Stimulated activated CD4-positive, alpha-beta T cell treated with anti-CD3 and anti-CD28 coated beads, Interleukin-2, amount 100 ng/mL, for 48 hours (primary cell): ENCODE results near the gene PPP1R1A.

ENCODE experiments used
- DNase-seq, 2 donors: peaks; one replicate each; pipeline ENCODE4 v3.0.0-alpha.2; 2020

Gene PPP1R1A

DNA sequence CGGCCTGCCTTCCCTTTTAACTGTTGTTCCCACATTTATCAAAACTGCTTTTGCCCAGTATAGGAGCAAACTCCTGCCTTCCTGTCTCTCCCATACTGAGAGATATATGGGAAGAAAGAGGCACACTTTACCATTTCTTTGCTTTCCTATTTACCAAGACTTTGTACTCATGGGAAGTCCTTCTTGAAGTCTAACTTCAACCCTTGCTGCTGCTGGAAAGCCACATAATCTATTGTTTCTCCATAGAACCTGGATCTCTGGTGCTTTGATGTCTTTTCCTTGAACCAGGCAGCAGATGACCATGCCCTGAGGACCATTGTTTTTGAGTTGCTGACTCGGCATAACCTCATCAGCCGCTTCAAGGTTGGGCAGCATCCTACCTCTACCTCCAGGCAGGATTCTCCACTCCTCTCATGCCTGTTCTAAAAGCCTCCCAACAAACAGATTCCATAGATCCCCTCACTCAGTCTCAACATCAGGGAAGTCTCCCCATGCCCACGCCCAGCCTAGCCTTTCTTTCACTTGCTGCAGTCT, 18.4 kb downstream of the PPP1R1A start:
- no peak for DNase-seq

GRCh38 chr12:54569072-54569471, 19.4 kb downstream of the PPP1R1A start:
- no peak for DNase-seq

- no peak for DNase-seq
Measured at GRCh38 chr12:54566792-54567191, 21.7 kb downstream of the PPP1R1A start.

- no peak for DNase-seq
Measured at GRCh38 chr12:54565986-54566544, 22.4 kb downstream of the PPP1R1A start.

- no peak for DNase-seq
Measured at GRCh38 chr12:54565310-54565985, 23.0 kb downstream of the PPP1R1A start.

DNA sequence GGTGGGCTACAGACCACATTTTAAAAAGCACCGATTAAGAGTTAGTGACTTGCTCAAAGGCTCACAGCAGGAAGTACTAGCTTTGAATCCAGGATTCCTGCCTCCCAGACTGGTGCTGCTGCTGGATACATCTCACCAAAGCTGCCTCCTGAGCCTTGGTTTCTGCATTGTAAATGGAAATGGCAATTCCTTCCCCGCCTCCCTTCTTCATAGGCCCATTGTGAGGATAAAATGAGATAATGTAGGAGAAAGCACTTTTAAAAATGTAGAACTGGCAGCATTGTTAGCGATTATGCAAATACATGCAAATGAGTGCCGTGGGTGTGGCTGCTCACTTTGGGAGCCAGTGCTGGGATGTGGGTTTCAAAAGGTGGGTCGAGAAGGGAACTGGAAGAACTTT, 23.7 kb downstream of the PPP1R1A start:
- no peak for DNase-seq

DNA sequence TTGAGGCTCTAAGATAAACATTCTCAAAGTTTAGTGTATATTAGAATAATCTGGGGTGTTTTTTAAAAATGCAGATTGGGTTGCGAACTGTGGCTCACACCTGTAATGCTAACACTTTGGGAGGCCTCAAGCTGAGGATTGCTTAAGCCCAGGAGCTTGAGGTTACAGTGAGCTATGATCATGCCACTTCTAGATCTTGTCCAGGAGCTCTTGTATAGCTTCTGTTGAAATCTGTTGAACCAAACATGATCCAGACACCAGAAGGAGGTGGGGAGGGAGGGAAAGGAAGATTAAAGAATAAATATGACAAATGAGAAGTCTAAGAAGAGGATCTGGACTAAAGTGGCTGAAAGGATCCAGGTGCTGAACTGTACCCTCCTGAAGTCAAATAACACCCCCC, 24.7 kb downstream of the PPP1R1A start:
- DNase-seq = no peak

DNA sequence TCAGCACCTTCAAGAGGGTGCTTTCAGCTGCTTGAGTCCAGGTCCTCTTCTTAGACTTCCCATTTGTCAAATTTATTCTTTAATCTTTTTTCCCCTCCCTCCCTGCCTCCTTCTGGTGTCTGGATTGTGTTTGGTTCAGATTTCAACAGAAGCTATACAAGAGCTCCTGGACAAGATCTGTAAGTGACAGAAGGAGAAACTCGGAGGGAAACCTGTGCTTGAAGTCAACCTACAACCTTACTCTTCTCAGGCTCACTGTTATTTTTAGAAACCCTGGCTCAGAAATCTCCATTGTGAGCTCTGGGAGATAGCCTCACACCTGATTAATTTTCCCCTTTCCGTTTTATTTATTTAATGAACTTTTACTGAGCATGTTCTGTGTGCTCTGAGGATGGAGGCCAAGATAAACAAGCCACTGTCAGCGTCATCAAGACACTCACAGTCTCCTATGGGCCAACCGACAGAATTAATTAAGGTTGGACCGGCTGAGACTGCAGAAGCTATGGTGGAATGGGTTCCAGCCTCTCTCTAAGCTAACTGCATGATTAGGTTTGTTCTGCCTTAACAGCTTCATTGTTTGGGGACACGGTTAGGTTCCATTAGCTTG, 25.6 kb downstream of the PPP1R1A start:
- no peak for DNase-seq

DNA sequence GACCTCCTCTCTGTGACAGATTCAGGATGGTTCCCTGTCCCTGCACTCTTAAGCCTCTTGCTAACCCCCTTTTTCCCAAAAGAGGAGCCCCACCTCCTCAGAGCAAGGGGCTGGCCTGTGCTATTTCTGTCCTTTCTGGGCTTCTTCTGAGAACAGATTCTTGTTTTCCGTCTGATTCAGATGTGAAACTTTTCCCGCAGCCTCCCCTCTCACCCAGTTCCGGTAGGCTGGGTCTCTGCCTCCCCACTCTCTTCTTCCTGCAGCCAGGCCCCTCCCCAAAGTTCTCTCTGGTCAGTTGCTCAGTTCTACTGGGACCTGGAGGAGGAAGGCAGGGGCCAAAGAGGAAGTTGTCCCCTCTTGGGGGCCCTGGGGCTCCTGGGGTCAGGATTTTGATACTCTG, 27.3 kb downstream of the PPP1R1A start:
- peak in 1 of 2 donors; percentile 15 for DNase-seq

DNA sequence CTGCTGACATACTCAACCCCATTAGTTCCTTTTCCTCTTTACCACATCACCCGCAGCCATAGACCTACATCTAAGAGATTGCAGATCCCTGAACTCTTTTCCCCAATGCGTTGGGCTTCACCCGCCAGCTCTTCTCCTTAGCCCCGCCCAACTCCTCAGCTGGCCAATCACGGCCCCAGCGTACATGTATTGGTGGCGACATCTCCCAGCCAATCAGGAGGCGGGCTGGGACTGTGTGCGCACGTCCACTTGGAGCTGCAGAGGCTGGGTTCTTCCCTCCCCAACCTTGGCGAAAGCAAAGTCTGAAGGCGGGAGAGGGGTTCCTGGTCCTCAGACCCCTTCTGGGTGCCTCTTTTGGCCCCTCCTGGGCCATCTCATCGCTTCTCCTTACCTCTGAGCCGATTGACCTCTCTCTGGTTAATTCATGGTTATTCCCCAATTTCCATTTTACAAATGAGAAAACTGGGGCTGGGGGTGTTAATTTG, 28.0 kb downstream of the PPP1R1A start:
- DNase-seq = peak; percentile 78 to 82

DNA sequence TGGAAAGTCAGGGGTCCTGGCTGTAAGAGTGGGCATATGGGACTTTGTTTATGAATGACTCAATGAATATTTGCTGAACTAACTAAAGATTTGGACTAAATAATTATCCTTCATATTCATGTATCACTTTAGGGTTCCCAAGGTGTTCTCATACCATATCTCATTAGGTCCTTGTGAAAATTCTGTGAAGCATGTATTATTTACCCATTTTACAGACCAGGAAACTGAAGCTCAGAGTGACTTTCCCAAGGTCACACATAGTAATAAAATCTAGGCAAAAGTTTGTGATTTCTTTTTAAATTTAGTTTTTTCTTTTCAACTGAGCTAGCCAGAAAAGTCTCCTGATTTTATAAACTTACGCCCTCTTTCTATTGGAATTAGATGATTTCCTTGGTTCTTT, 29.7 kb downstream of the PPP1R1A start:
- DNase-seq = no peak

GRCh38 chr12:54558311-54558710, 30.1 kb downstream of the PPP1R1A start:
- no peak for DNase-seq

DNA sequence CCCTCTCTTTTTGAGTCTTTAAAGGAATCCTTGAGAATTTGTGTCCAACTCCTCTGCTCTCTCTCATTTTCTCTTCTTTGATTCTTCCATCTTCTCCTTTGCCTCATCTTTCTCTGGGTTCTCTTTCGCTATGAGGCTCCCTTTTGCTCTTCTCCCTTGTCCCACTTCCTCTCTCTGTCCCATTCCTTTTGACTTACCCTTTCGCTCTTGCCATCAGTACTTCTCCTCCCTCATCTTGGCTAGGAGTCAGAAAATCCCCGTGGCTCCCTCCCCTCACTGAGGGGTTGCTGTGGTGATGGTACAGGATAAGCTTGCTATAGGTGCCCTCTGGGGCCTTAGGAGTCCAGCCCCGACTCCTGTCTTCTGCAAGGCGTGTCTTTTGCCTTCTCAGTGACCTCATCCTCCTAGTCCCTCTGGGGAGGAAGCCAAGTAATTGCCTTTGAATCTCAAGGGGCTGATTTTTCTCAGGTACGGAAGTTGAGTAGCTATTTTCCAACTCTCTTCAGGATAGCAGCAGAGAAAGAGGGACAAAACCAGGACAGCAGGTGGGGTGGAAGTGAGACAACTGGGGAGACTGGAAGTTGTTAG, 32.7 kb downstream of the PPP1R1A start:
- DNase-seq = no peak

- peak; percentile 9 to 24 for DNase-seq
Measured at GRCh38 chr12:54549774-54550451, 38.5 kb downstream of the PPP1R1A start.

DNA sequence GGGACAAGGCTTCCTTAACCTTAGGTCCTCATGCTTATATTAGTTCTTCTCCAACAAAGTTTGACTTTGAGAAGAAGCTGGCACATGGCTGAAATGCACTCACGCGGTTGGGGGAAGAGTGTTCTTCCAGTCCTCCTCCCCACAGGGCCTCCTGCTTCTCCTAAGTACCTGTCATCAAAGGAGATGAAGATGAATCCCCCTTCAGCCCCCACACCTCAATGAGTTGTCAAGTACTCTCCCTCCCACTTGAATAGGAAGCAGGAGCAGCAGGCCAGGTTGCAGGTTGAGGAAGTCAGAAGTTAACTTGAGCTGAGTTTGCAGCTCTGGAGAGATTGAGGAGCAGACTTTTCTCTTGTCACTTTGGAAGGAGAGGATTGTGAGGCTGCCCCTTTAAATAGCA, 41.9 kb downstream of the PPP1R1A start:
- no peak for DNase-seq

GRCh38 chr12:54544743-54545142, 43.7 kb downstream of the PPP1R1A start:
- DNase-seq = no peak

- DNase-seq = no peak
Measured at GRCh38 chr12:54543526-54543925, 44.9 kb downstream of the PPP1R1A start.

DNA sequence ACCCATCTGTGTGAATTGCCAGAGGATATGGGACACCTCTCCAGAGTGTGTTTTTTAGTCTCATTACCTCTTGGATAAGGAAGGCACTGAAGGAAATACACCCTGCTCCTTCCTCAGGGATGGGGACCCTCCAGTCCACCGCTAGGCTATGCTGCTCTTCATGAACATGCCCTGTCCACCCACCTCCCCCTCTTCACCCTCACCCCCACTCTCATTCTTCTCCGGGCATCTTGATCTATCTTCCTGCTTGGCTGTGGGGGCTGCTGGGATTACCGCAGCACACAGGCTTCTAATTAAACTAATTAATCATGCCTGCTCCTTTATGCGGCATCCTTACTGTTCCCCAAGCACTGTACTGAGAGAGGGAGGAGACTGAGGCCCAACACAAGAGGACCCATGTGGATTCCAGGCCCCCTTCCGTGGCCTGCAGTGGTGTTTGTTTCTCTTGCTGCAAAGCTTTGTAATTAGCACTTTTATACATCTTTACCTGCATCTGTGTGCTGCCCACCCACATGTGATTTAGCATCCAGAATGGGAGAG, 46.6 kb downstream of the PPP1R1A start:
- DNase-seq = no peak

- no peak for DNase-seq
Measured at GRCh38 chr12:54538136-54538700, 50.2 kb downstream of the PPP1R1A start.

- DNase-seq = no peak
Measured at GRCh38 chr12:54535474-54535873, 53.0 kb downstream of the PPP1R1A start.

GRCh38 chr12:54529581-54529980, 58.9 kb downstream of the PPP1R1A start:
- no peak for DNase-seq
